HepG2 (cell line): ENCODE data around the gene ATP6V0D1. TPM values are rescaled to one million over a fixed set of nuclear protein-coding genes. Genes with fewer than 3 reads are reported as not detected.
A peak's percentile ranks its signal among the peaks of the same experiment; 100 is the strongest.

Source experiments
- AGO2 ChIP-seq: fragments of 200-400 bp; formaldehyde crosslinking; optimal IDR thresholded peaks from 2 replicates; pipeline ENCODE3; 2017; ENCODE audit warnings: mild to moderate bottlenecking, low read depth, low read length, moderate library complexity
- ARHGAP35 ChIP-seq: sonication (generic); formaldehyde crosslinking; IDR thresholded peaks from 2 replicates; pipeline ENCODE4 v1.9.0; 2022; ENCODE audit warnings: mild to moderate bottlenecking, inconsistent platforms, moderate library complexity, missing genetic modification reagents, borderline replicate concordance
- ATM ChIP-seq: fragments of 450-650 bp; IDR thresholded peaks from 2 replicates; pipeline ENCODE4 v1.7.1; 2017; ENCODE audit warnings: mild to moderate bottlenecking, borderline replicate concordance
- FOSL2 ChIP-seq: sonication (generic); formaldehyde crosslinking; IDR thresholded peaks from 2 replicates; pipeline ENCODE4 v1.4.0; 2020; ENCODE audit warnings: missing genetic modification reagents
- GABPA ChIP-seq, 2 experiments: IDR thresholded peaks; 2 replicates each; pipeline ENCODE4 v1.6.1; 2011 to 2016; ENCODE audit warnings: low read depth in 2 of 2, low read length in 1 of 2, missing biosample characterization in 1 of 2, missing genetic modification characterization in 1 of 2
- IRF2 ChIP-seq: IDR thresholded peaks from 2 replicates; pipeline ENCODE4 v1.6.1; 2018; ENCODE audit warnings: missing genetic modification reagents, missing compliant biosample characterization
- LRRFIP1 ChIP-seq: sonication (generic); formaldehyde crosslinking; conservative IDR thresholded peaks from 2 replicates; pipeline ENCODE4 v1.4.0; 2020; ENCODE audit warnings: missing genetic modification reagents
- MAZ ChIP-seq, 2 experiments: sonication (generic) in 1 of 2; formaldehyde crosslinking in 1 of 2; IDR thresholded peaks; 2 replicates each; pipeline versions ENCODE4 v1.5.0 to v1.6.1; 2012 to 2020; ENCODE audit warnings: low read depth in 2 of 2, mild to moderate bottlenecking in 2 of 2, borderline replicate concordance in 1 of 2, improper control_type of control experiment in 1 of 2, low read length in 1 of 2, missing genetic modification reagents in 1 of 2, moderate library complexity in 1 of 2
- MLLT10 ChIP-seq: sonication (generic); formaldehyde crosslinking; IDR thresholded peaks from 2 replicates; pipeline ENCODE4 v1.4.0; 2020; ENCODE audit warnings: missing genetic modification reagents
- NFIC ChIP-seq: IDR thresholded peaks from 2 replicates; pipeline ENCODE4 v1.6.1; 2012; ENCODE audit warnings: mild to moderate bottlenecking, low read length, inconsistent platforms
- NPAS2 ChIP-seq: sonication (generic); formaldehyde crosslinking; IDR thresholded peaks from 2 replicates; pipeline ENCODE4 v1.8.0; 2022; ENCODE audit warnings: mild to moderate bottlenecking, missing genetic modification reagents, borderline replicate concordance
- RBAK ChIP-seq: sonication (generic); formaldehyde crosslinking; IDR thresholded peaks from 2 replicates; pipeline ENCODE4 v1.5.1; 2020; ENCODE audit warnings: mild to moderate bottlenecking, missing genetic modification reagents
- SOX13 ChIP-seq, 3 experiments: fragments of 450-650 bp in 1 of 3; sonication (generic) in 1 of 3; formaldehyde crosslinking in 1 of 3; IDR thresholded peaks in 2 of 3; conservative IDR thresholded peaks in 1 of 3; 2 replicates each; pipeline versions ENCODE4 v1.5.0 to v1.6.1; 2016 to 2020; ENCODE audit warnings: antibody characterized with exemption in 1 of 3, mild to moderate bottlenecking in 1 of 3, missing compliant biosample characterization in 1 of 3, missing genetic modification reagents in 1 of 3, moderate library complexity in 1 of 3
- STAG1 ChIP-seq: sonication (generic); formaldehyde crosslinking; IDR thresholded peaks from 2 replicates; pipeline ENCODE4 v1.4.0; 2020; ENCODE audit warnings: missing genetic modification reagents
- YEATS4 ChIP-seq: sonication (generic); formaldehyde crosslinking; IDR thresholded peaks from 2 replicates; pipeline ENCODE4 v1.4.0; 2020; ENCODE audit warnings: missing genetic modification reagents, borderline replicate concordance
- ZBTB7A ChIP-seq: sonication (generic); formaldehyde crosslinking; IDR thresholded peaks from 2 replicates; pipeline ENCODE4 v1.8.0; 2022; ENCODE audit warnings: mild to moderate bottlenecking, missing genetic modification reagents
- ZFP41 ChIP-seq: sonication (generic); formaldehyde crosslinking; IDR thresholded peaks from 2 replicates; pipeline ENCODE4 v1.4.0; 2020; ENCODE audit warnings: mild to moderate bottlenecking, missing genetic modification reagents, borderline replicate concordance
- ZFY ChIP-seq: sonication (generic); formaldehyde crosslinking; IDR thresholded peaks from 2 replicates; pipeline ENCODE4 v1.4.0; 2020; ENCODE audit warnings: missing genetic modification reagents
- ZNF207 ChIP-seq: fragments of 450-650 bp; IDR thresholded peaks from 2 replicates; pipeline ENCODE4 v1.6.1; 2016; ENCODE audit warnings: antibody characterized with exemption, borderline replicate concordance
- ZNF256 ChIP-seq: sonication (generic); formaldehyde crosslinking; conservative IDR thresholded peaks from 2 replicates; pipeline ENCODE4 v1.4.0; 2020; ENCODE audit warnings: missing genetic modification reagents
- ZNF280D ChIP-seq: sonication (generic); formaldehyde crosslinking; IDR thresholded peaks from 2 replicates; pipeline ENCODE4 v1.5.1; 2020; ENCODE audit warnings: mild to moderate bottlenecking, missing genetic modification reagents
- ZNF713 ChIP-seq: sonication (generic); formaldehyde crosslinking; IDR thresholded peaks from 2 replicates; pipeline ENCODE4 v1.4.0; 2020; ENCODE audit warnings: mild to moderate bottlenecking, missing genetic modification reagents
- ZNF780A ChIP-seq: sonication (generic); formaldehyde crosslinking; IDR thresholded peaks from 2 replicates; pipeline ENCODE4 v1.8.0; 2022; ENCODE audit warnings: mild to moderate bottlenecking, missing genetic modification reagents, moderate library complexity
- ZSCAN9 ChIP-seq: IDR thresholded peaks from 2 replicates; pipeline ENCODE4 v1.6.1; 2016; ENCODE audit warnings: borderline replicate concordance
- polyA plus RNA-seq, 8 experiments: library from polyadenylated mRNA; depleted of rRNA in 3 of 8; stranded (reverse) in 7 of 8; unstranded in 1 of 8; fragments of >200 nt; fragmentation: Illumina TruSeq in 4 of 8; extraction: Trizol in 4 of 8; gene quantifications; 2 replicates each; pipeline versions ENCODE4 v1.2.1 to v1.2.3, GENCODE V29; 2011 to 2016; ENCODE audit warnings: low read depth in 4 of 8, missing spikeins in 1 of 8, mixed read lengths in 1 of 8; ENCODE audit not compliant: insufficient read depth in 1 of 8
- total RNA-seq, 5 experiments: library from RNA; depleted of rRNA; stranded (reverse); fragments of >200 nt; fragmentation: Illumina TruSeq; extraction: Trizol; gene quantifications; 2 replicates each; pipeline ENCODE4 v1.2.3, GENCODE V29; 2016; ENCODE audit warnings: low read depth in 1 of 5

Gene ATP6V0D1
- total and polyA plus RNA-seq, 2 of the 13 experiments (the other 11 are each of a cell fraction or from before 2014, with no cell fraction given) = 51.1 to 61.3 TPM

GRCh38 chr16:67504031-67505021 is 23.4 kb upstream of the ATP6V0D1 start (continued):
- no peak for TF ChIP-seq ZNF280D (CRISPR knock-in tag)
- TF ChIP-seq GABPA (IDR thresholded peaks at IDR 0.05; ENCODE audit: low read depth, low read length) = no peak
- TF ChIP-seq GABPA (CRISPR knock-in tag; IDR thresholded peaks at IDR 0.05; ENCODE audit: low read depth) = peak; percentile 71
- TF ChIP-seq IRF2 (CRISPR knock-in tag) = no peak
- TF ChIP-seq STAG1 (CRISPR knock-in tag) = no peak
- no peak for TF ChIP-seq ZFP41 (CRISPR knock-in tag)
- TF ChIP-seq FOSL2 (CRISPR knock-in tag) = peak; percentile 80
- no peak for TF ChIP-seq MAZ (IDR thresholded peaks at IDR 0.05; ENCODE audit: borderline replicate concordance, low read depth, low read length)
- no peak for TF ChIP-seq MAZ (CRISPR knock-in tag; IDR thresholded peaks at IDR 0.05; ENCODE audit: low read depth)
- no peak for TF ChIP-seq ZFY (CRISPR knock-in tag)
- TF ChIP-seq YEATS4 = no peak
- TF ChIP-seq MLLT10 (CRISPR knock-in tag) = no peak
- no peak for TF ChIP-seq ZNF256 (CRISPR knock-in tag)
- TF ChIP-seq ARHGAP35 (CRISPR knock-in tag) = no peak
- no peak for TF ChIP-seq LRRFIP1 (CRISPR knock-in tag)
- TF ChIP-seq RBAK (CRISPR knock-in tag) = no peak
- TF ChIP-seq NFIC = no peak
- TF ChIP-seq ZSCAN9 = no peak
- no peak for TF ChIP-seq ZNF713 (CRISPR knock-in tag)
- no peak for TF ChIP-seq SOX13 (IDR thresholded peaks at IDR 0.05)
- TF ChIP-seq SOX13 (CRISPR knock-in tag; conservative IDR thresholded peaks at IDR 0.05 in 1 of 2, IDR thresholded peaks at IDR 0.05 in 1 of 2) = no peak
- TF ChIP-seq ZNF207 = no peak
- TF ChIP-seq ATM = no peak
- TF ChIP-seq ZBTB7A = no peak
- no peak for TF ChIP-seq NPAS2 (CRISPR knock-in tag)
- no peak for TF ChIP-seq AGO2
- TF ChIP-seq ZNF780A (CRISPR knock-in tag) = no peak
